CD1c-positive myeloid dendritic cell (primary cell): Measurements from ENCODE around the gene RPL6.
"Not testable (repeated sequence)": the region's sequence is repeated elsewhere in the genome, so short reads cannot be mapped to it uniquely, and the experiment has no call there.

Source experiments
- DNase-seq: peaks from one replicate; pipeline ENCODE4 v3.0.0-alpha.2; 2016; ENCODE audit errors: extremely low spot score

The RPL6 gene

GRCh38 chr12:112419297-112420133 lies 10.1 kb upstream of the RPL6 start:
- peak; percentile 58 for DNase-seq

GRCh38 chr12:112418608-112419296 lies 9.3 kb upstream of the RPL6 start, which contains the start of gene PTPN11:
Gene PTPN11, plus strand, starts transcription at chr12:112418947. Its CDS starts 165 bp downstream, at chr12:112419112.
- DNase-seq: peak; percentile 92

- DNase-seq: no peak
Measured at GRCh38 chr12:112418273-112418607, 8.8 kb upstream of the RPL6 start.

GRCh38 chr12:112415457-112415856 lies 6.1 kb upstream of the RPL6 start:
- not testable (repeated sequence) for DNase-seq

GRCh38 chr12:112413855-112414625 lies 4.6 kb upstream of the RPL6 start:
- DNase-seq: no peak

GRCh38 chr12:112409906-112410244 lies 470 bp upstream of the RPL6 start:
- DNase-seq: no peak

- peak; percentile 6 for DNase-seq
Measured at GRCh38 chr12:112408621-112409020, 784 bp downstream of the RPL6 start.

- DNase-seq: not testable (repeated sequence)
Measured at GRCh38 chr12:112407683-112408082, 1.7 kb downstream of the RPL6 start.

- DNase-seq: no peak
Measured at GRCh38 chr12:112406519-112407488, 2.6 kb downstream of the RPL6 start.

GRCh38 chr12:112401903-112402498 lies 7.4 kb downstream of the RPL6 start:
- no peak for DNase-seq

GRCh38 chr12:112401054-112401453 lies 8.4 kb downstream of the RPL6 start:
- no peak for DNase-seq

GRCh38 chr12:112393328-112393727 lies 16.1 kb downstream of the RPL6 start:
- no peak for DNase-seq

GRCh38 chr12:112389922-112390654 lies 19.3 kb downstream of the RPL6 start:
- not testable (repeated sequence) for DNase-seq

- DNase-seq: no peak
Measured at GRCh38 chr12:112389228-112389627, 20.2 kb downstream of the RPL6 start.

- no peak for DNase-seq
Measured at GRCh38 chr12:112386726-112387125, 22.7 kb downstream of the RPL6 start.

GRCh38 chr12:112382866-112383265 lies 26.5 kb downstream of the RPL6 start:
- DNase-seq: no peak

- DNase-seq: peak; percentile 97
Measured at GRCh38 chr12:112381883-112382796, 27.3 kb downstream of the RPL6 start, which contains the start of gene HECTD4. Gene HECTD4, minus strand, starts transcription at chr12:112382431. Its CDS starts 303 bp downstream, at chr12:112382128.

- no peak for DNase-seq
Measured at GRCh38 chr12:112381406-112381882, 28.0 kb downstream of the RPL6 start.
